HG02623 (cell line): Measurements from ENCODE around the gene CALD1.

Source experiments
- ATAC-seq: cut with Tn5 transposase; IDR thresholded peaks from one replicate; pipeline ENCODE4 v1.9.1; 2021; ENCODE audit warnings: moderate library complexity; ENCODE audit not compliant: unreplicated experiment

Gene CALD1

DNA sequence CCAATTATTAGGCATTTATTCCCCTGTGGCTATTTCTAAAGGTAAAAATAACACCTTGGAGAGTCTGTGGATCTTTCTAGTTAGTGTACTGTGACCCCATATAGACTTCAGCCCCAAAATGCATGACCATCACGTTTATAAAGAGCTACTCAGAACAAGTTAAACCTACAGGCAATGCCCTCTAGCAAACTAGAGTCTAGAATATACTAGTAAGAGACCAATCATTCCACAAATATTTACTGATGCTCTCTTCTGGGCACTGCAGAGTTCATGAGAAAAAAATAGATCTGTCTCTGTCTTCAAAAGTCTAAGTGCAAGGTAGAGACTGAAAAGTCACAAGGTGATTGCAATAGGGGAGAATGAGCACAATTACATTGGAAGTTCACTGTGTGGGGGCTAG is 20.5 kb upstream of the CALD1 start:
- ATAC-seq = no peak

DNA sequence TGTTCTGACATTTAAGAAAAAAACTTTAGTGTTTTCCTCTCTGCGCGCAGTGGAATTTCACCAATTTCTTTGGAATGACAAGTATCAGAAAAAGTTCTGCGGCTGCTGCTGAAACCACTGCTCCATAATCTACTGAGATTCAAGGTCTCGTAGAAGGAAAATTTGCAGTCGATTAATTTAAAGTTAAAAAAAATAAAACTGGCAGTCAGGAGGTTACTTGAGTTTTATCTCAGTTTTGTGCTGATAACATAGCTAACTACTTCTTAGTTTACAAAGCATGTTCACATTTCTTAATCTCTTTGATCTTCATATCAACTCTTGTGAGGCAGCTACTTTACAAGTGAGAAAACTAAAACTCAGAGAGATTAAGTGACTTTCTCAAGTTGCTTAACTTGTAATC is 18.2 kb upstream of the CALD1 start:
- ATAC-seq = no peak

DNA sequence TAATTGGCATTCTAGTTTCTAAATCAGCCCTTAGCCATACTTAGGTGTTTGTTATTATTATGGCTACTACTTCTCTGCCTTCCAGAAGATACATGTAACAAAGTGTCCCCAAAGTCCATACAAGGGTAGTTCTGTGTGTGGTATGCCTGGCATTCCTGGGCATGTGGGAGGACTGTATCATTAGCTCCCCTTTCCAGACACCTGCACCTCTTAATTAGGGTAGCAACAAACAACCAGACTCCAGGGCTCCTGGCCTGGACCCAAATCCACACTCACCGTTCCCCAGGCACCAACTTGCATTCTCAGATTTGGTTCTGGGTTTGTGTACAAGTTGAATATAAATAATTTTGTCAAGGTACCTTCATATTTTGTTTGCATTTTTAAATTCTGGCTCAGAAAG is 15.5 kb upstream of the CALD1 start:
- ATAC-seq = no peak

DNA sequence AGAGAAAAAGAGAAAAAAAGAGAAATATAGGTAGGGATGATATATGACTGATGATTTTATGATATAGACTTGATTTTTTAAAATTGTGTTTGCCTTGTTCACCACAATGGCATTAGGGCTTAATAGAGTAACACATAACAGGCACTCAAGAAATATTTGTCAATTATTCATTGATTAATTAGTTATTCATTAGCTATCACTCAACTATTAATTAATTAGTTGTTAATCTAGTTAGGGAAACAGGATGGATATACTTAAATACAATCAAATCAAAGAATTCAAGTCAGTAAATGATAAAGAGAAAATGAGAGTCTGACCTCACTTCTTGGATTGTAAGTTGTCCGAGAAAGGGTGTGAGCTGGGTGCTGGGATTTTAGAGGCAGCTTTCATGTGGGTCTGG is 15.1 kb upstream of the CALD1 start:
- no peak for ATAC-seq

DNA sequence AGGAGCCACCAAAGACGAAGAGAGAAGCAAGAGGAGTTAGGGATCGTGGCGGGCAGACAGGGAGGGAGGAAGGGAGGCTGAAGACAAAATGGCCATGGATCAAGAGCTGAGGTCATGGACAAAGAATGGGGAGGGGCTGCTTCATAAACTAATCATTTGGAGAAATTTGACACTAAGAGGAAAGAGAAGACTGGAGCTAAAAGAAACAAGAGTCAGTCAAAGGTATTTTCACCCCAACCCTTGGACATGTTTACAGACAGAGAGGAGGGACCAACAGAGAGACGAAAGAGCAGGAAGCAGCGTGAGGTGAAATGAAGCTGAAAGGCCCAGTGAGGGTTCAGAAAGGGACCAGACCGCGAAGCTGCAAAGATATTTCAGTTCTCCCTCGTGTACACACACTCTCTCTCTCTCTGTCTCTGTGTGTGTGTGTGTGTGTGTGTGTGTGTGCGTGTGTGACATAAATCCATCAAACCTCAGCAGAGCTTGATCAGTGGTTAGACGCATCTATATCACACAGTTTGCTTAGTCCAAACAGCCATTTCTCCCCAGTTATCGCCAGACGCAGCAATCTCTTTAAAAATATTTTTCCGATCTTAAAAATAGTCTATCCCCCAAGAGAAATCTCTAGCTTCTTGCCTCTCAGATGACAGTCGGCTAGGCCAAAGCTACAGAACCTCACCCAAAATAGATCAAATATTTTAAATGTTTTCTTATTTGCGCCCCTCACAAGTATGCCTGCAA is 12.5 kb upstream of the CALD1 start:
- ATAC-seq = peak; percentile 81

DNA sequence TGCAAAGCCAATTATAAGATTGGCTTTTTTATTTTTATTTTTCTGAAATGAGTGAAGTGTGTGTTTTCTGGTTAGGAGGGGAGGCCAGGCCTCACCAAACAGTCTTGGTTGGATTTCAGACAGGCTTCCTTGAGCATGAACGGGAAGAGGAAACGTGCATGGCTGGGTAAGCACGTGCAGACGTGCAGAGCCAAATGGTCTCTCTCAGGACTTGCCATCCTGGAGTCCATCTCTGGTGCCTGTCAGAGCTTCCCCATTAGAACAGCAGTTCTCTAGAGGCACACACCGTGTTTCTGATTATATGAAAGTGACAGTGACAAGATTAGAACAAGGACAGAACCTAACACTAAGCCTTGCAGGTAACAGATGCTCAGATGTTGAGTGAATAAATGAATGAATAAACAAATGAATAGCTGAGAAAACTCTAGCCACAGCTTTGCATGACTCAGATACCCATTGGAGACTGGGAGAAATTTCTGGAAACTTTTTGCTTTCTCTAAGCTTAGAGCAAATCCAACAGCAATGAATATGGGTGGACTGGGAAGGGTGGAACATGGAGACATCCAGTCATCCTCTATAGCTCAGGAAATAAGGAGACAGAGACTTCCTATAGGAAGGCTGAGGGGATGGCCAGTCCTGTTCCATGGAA is 11.8 kb upstream of the CALD1 start:
- no peak for ATAC-seq

DNA sequence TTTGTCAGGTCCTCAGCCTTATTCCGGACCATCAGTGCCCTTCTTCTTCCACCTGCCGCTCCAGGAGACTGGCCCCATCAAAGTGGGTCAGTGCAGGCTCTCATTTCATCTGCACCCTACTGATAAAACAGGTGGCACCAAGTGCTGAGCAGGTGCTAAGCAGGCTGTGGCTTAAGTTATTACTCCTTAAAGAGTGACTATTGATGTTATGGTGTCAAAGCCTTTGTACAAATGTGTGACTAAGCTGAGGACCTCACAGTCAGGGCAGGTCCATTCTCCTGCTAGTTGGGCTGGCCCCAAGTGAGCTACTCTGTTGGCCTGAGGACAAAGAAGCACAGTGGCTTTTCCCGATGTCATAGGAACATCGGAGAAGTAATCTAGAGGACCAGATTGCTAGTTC is 11.2 kb upstream of the CALD1 start:
- ATAC-seq = no peak

DNA sequence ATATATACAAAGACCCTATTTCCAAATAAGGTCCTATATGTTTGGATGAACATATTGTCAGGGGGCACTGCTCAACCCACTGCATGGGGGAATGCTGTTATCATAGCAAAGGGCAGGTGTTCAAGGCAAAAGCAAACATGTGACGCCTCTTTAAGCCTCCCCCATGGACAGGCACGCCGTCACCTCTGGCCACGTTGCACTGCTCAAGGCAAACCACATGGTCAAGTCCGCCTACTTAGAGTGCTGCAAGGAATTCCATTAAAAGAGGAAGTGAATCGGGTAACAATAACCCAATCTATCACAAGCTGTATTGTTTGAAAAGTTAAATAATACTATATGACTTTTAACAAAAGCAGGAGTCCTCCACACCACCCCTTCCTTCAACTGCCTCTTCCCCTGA is 8.8 kb upstream of the CALD1 start:
- no peak for ATAC-seq

DNA sequence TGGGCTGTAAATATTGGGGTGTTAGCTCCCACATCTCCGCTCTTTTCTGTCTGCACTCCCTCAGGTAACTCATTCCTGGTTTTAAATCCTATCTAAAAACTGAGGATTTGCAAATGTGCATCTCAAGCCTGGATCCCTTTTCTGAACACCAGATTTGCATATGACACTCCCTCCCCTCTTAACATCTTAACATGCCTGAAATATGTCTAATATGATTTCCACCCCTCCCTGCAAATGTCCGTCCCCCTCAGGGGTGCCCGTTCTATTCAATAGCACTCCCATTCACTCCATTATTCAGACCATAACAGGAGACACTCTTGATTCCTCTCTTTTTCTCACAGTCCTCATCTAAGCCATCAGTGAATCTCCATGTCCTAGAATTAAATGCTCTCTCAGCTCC is 8.3 kb upstream of the CALD1 start:
- no peak for ATAC-seq

DNA sequence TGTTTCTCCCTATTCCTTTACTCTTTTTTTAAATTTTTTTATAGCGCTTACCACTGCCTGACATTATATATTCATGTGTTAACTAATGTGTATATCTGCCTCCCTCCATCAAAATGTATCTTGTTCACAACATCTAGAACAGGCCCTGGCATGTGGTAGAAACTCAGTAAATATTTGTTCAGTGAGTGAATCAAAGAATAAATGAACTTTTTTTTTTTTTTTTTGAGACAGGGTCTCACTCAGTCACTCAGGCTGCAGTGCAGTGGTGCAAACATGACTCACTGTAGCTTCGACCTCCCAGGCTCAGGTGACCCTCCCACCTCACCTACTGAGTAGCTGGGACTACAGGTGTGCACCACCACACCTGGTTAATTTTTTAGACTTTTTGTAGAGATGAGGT is 7.5 kb upstream of the CALD1 start:
- ATAC-seq = no peak

DNA sequence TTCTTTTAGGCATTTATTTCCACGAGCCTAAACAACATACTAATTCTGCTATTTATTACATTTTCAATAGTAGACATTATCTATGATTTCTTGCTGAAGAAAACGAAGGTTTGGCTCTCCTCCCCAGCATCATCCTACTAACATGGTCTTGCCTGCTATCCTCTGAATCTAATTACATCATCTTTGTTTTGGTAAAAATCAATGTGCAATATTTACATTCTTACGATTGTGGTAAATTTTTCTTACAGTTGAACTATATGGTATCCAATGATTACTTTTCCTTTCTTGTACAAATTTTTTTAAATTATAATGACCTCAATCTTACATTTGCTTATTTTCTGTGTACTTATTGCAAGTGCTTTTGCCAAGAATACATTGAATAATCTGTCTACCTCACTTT is 7.0 kb upstream of the CALD1 start:
- no peak for ATAC-seq

DNA sequence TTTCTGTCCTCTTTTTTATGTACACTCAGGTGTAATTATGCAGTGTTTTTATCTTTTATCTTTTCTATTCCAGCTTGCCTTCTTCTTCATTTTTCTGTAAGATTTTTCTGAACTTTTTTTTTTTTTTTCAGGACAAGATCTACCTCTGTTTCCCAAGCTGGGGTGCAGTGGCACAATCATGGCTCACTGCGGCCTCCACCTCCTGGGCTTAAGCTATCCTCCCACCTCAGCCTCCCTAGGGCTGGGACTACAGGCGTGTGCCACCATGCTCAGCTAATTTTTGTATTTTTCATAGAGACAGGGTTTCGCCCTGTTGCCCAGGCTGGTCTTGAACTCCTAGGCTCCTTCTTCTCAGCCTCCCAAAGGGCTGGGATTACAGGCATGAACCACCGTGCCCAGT is 6.3 kb upstream of the CALD1 start:
- no peak for ATAC-seq

DNA sequence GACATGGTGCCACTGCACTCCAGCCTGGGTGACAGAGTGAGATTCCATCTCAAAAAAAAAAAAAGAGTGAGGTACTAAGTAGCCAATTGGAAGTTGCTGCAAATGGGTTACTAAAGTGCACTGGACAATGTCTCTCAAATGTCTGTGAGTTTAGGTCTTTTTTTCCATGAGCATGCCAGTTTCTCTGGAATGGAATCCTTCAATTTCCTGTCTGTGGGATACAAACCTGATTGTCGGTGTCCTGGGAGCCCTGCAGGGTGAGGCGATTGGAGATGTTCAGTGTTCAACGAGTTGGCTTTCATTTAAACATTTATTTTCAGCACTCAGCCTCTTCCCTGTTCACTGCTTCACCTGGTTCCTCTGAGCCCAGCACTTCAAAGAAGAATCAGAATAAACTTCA is 5.3 kb upstream of the CALD1 start:
- no peak for ATAC-seq

DNA sequence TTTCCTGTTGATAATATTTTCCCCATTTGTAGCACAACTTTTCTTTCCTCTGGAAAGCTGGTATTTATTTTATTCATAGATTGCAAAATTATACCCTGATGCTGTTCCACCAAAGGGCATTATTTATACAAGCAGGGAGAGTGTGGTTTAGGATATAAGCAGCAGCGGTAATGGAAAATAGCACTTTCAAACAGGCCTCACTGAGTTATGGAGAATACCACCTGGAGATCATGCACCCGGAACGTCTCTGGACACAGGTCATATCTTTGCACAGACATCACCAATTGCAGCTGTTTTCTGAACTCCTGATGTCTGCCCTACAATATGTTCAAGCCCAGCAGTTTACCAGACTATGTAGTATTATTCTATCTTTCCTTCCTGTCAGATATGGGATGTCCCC is 2.0 kb upstream of the CALD1 start:
- no peak for ATAC-seq

DNA sequence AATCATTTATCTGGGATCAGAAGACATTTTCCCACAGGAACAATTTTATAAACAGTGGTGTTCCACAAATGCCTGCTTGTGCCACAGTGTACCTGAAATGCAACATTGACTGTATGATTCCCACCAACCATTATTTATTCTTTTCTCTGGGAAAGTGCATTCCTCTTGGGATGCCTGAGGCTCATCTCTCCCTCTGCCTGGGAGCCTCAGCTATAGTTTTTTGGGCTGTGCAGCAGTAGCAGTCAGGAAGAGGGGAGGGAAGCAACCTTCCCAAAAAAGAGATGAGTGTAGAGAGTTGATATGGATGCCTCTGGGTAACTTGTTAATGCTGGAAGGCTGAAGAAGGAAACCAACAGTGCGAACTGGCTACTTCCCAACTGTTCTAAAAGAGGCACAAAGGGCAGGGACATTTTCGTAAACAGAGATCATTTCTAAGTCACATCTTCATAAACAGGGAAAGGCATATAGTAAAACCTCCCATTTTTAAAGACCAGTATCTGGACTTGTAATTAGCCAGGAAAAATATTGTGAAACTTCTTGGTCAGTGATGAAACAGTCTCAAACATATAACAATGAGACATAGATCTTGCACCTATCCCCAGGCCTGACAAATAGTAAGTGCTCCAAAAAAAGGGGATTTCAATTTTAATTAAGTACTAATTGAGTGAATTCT is 1.4 kb upstream of the CALD1 start:
- ATAC-seq = no peak

DNA sequence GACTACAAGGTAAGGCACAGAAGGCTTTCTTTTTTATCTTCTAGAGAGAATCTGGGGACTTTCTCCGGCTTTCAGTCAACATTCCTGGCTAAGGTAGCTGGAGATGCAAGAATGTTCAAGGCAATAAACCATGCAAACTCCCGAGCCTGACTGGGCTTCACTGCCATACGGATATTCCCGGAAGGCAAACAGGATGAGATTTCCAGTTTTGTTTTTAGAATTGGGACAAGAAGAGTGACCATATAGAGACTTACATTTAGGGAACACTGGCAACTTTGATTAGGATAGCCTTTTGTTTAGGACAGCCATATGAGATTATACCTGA is 269 bp downstream of the CALD1 start:
- ATAC-seq = no peak

DNA sequence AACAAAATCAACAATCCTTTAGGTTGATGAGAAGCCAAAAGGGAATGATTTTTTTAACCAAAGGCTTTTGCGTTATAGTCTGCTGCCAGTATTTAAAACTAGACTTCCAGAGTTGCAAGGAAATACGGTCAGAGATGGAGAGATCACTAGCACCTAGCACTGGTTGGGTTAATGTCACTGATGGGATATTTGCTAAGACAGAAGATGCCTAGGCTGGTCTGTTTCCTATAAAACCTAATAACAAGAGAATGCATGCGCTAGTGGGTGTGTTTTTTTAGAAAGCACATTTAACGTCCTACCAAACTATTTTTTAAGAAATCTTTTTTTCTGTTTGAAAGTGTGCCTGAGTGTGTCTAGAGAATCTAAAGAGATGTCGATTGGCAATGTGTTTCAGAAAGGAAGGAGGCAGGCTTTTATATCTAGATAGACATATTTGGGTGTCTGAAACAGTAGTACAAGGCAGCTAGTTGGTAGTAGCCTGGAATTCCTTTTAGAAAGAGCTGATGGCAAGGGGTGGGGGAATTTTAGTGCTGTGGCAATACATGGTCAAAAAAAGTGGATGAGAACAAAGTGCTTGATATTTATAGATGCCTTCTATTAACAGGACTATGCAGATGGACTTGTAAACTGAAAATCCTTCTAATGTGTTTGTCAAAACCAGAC is 863 bp downstream of the CALD1 start:
- ATAC-seq = no peak

DNA sequence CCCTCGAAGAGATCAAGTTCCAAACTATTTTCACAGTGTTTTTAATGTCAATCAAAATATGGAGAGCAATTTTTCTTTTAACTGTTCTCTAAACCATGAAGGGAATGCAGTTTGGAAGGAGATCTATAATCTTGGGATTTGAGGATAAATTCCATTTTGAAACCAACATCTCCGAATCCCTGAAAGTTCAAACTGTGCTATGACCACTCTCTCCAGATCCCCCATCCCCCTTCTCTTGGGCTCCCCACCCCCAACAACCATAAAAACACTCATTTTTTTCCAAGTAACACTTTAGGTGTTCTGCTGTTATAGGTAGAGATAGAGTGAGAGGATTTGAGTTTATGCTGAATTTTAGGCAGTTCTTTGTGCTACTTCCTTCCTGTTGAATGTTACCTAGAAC is 1.7 kb downstream of the CALD1 start:
- ATAC-seq = no peak

DNA sequence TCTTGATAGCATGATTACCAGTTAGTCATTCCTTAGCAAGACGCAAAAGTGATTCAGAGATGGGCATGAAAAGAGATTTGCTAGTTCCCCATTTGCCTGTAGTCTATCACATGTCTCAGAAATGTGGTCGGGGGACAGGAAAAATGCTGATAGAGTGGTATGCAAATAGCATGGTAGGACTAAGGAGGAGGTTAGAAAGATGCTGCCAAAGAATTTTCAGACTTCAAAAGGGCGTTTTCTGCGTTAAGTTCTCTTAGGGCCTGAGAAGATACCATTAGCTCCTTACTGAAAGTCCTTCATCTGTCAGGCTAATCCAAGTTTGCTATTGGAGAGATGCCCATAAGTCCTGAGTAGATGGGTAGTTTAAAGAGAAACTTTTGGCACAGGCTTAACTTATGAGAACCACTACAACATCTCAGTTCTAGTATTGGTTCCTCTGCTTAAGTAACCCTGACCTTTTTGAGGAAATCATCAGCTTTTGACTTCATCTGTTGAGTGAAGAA is 2.7 kb downstream of the CALD1 start:
- ATAC-seq = peak; percentile 72

DNA sequence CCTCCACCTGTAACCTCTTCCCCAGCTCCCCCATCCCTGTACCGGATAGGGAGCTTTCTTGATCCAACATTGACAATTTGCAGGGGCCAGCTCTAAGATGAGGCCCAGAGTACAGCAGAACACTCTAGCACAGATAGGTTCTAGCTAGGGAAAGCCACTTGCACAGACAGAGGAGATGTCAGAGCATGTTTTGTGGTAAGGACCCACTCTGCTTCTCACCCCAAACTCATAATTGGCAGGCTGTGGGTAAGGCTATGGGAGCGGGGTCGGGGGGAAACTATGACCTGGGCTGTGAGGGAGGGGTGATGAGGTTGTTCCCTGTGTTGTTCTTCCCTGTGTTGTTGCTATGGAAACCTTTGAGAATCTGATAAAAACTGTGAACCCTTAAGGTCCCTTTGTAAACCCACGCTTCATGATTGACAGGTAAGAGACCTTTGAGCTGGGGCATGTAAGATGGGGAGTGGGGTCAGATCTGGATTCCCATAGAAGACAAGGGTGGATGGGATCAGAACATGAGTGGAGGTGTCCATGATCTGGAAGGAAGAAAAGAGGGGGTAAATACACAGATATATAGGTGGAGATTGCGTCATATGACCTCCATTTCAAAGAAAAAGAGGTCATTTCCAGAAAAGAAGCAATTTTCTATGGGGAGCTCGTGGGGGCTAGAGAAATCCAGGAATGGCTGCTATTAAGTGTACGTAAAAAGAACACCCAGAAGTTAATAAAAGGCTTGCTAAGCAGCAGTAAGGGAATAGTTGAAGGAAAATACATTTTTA is 4.0 kb downstream of the CALD1 start:
- ATAC-seq = no peak
